Spinal cord (tissue), 10 donors: ENCODE data around the gene EYA2. TPM values are rescaled to one million over a fixed set of nuclear protein-coding genes. Genes with fewer than 3 reads are reported as not detected.

ENCODE experiments used
- DNase-seq, 6 donors: peaks; one replicate each; pipeline versions ENCODE4 v3.0.0 to v3.0.0-alpha.2; 2013 to 2015; ENCODE audit warnings: low spot score in 6 of 6, low read depth in 4 of 6
- H3K27ac ChIP-seq: one replicate; pipeline ENCODE4 v1.5.1; 2013; ENCODE audit warnings: low read depth, low read length, control low read depth
- H3K27me3 ChIP-seq: one replicate; pipeline ENCODE4 v1.6.1; 2013; ENCODE audit warnings: low read length; ENCODE audit not compliant: control insufficient read depth, insufficient read depth
- H3K36me3 ChIP-seq: one replicate; pipeline ENCODE4 v1.6.1; 2013; ENCODE audit warnings: low read length; ENCODE audit not compliant: control insufficient read depth, insufficient read depth
- H3K4me1 ChIP-seq: one replicate; pipeline ENCODE4 v1.6.1; 2013; ENCODE audit warnings: low read length; ENCODE audit not compliant: control insufficient read depth, insufficient read depth
- H3K4me3 ChIP-seq: one replicate; pipeline ENCODE4 v1.5.1; 2013; ENCODE audit warnings: low read depth, low read length, control low read depth
- H3K9me3 ChIP-seq: one replicate; pipeline ENCODE4 v1.6.1; 2013; ENCODE audit warnings: low read length; ENCODE audit not compliant: control insufficient read depth, insufficient read depth
- WGBS: methylation state at CpG from one replicate; pipeline ENCODE4 v1.1.5; 2013; ENCODE audit warnings: missing lambda C conversion rate; ENCODE audit not compliant: insufficient coverage; 5-methylcytosine and 5-hydroxymethylcytosine counted together
- polyA plus RNA-seq, 2 donors: library from polyadenylated mRNA; unstranded; fragments of 120-200 nt; gene quantifications; one replicate each; pipeline ENCODE4 v1.2.1, GENCODE V29; 2013; ENCODE audit not compliant: insufficient read length in 2 of 2
- total RNA-seq, 2 donors: library from RNA; depleted of rRNA in 1 of 2; stranded (reverse); fragments of 120-200 nt in 1 of 2; fragments of >200 nt in 1 of 2; gene quantifications; one replicate each; pipeline versions ENCODE4 v1.2.3 to v1.2.4, GENCODE V29; 2013 to 2014
- donor health status: healthy.

EYA2 gene
- total and polyA plus RNA-seq, 4 donors = 10.7 to 32.7 (median 25.0) TPM

- DNase-seq = no peak
- Histone ChIP-seq H3K9me3 (peaks cover 8% of the 10 kb centered on the region), H3K27ac (no peak overlapping the region), H3K4me3 (no peak overlapping the region), H3K36me3 (peaks cover 8% of the 10 kb centered on the region), H3K27me3 (no peaks in the 10 kb centered on the region), H3K4me1 (no peaks in the 10 kb centered on the region)
- 100% methylated on average over 2 of the region's 3 CpGs for WGBS
Observed at GRCh38 chr20:47075263-47075662, 180.6 kb downstream of the EYA2 start.

GRCh38 chr20:47079047-47079446, 184.4 kb downstream of the EYA2 start:
- DNase-seq = no peak
- H3K36me3 ChIP-seq = peaks cover 1% of the 10 kb centered on the region
- H3K27me3 ChIP-seq = no peaks in the 10 kb centered on the region
- H3K4me1 ChIP-seq = no peaks in the 10 kb centered on the region
- no peak overlapping the region for H3K27ac ChIP-seq
- no peak overlapping the region for H3K4me3 ChIP-seq
- H3K9me3 ChIP-seq = peaks cover 8% of the 10 kb centered on the region

GRCh38 chr20:47080365-47080764, 185.7 kb downstream of the EYA2 start:
- Histone ChIP-seq H3K9me3 (peaks cover 8% of the 10 kb centered on the region), H3K36me3 (no peaks in the 10 kb centered on the region), H3K4me1 (no peaks in the 10 kb centered on the region), H3K4me3 (no peak overlapping the region), H3K27ac (no peak overlapping the region), H3K27me3 (no peaks in the 10 kb centered on the region)
- WGBS = 86% methylated on average over 1 of the region's 1 CpG
- DNase-seq = no peak

GRCh38 chr20:47086316-47086715, 191.7 kb downstream of the EYA2 start:
- Histone ChIP-seq H3K27ac (no peak overlapping the region), H3K9me3 (no peaks in the 10 kb centered on the region), H3K36me3 (peaks cover 2% of the 10 kb centered on the region), H3K27me3 (no peaks in the 10 kb centered on the region), H3K4me1 (no peaks in the 10 kb centered on the region), H3K4me3 (no peak overlapping the region)
- DNase-seq = no peak
- WGBS = no CpG with 5 or more reads among the region's 6 CpGs

GRCh38 chr20:47088335-47088734, 193.7 kb downstream of the EYA2 start:
- H3K4me3 ChIP-seq = no peak overlapping the region
- peaks cover 6% of the 10 kb centered on the region for H3K36me3 ChIP-seq
- DNase-seq = no peak
- WGBS = 91% methylated on average over 4 of the region's 7 CpGs
- peaks cover 1% of the 10 kb centered on the region for H3K4me1 ChIP-seq
- no peaks in the 10 kb centered on the region for H3K27me3 ChIP-seq
- H3K27ac ChIP-seq = no peak overlapping the region
- no peaks in the 10 kb centered on the region for H3K9me3 ChIP-seq

GRCh38 chr20:47089151-47089550, 194.5 kb downstream of the EYA2 start:
- 96% methylated on average over 13 of the region's 15 CpGs for WGBS
- Histone ChIP-seq H3K27me3 (no peaks in the 10 kb centered on the region), H3K27ac (no peak overlapping the region), H3K36me3 (peaks cover 8% of the 10 kb centered on the region), H3K9me3 (no peaks in the 10 kb centered on the region), H3K4me1 (peaks cover 3% of the 10 kb centered on the region), H3K4me3 (no peak overlapping the region)
- DNase-seq = no peak

GRCh38 chr20:47090835-47091234, 196.2 kb downstream of the EYA2 start:
- no peaks in the 10 kb centered on the region for H3K27me3 ChIP-seq
- no peaks in the 10 kb centered on the region for H3K9me3 ChIP-seq
- peaks cover 8% of the 10 kb centered on the region for H3K36me3 ChIP-seq
- H3K4me3 ChIP-seq = no peak overlapping the region
- H3K4me1 ChIP-seq = peaks cover 3% of the 10 kb centered on the region
- H3K27ac ChIP-seq = no peak overlapping the region
- no peak for DNase-seq
- 97% methylated on average over 4 of the region's 5 CpGs for WGBS

- WGBS = 80% methylated on average over 12 of the region's 13 CpGs
- Histone ChIP-seq H3K9me3 (no peaks in the 10 kb centered on the region), H3K27me3 (no peaks in the 10 kb centered on the region), H3K27ac (no peak overlapping the region), H3K4me1 (peaks cover 3% of the 10 kb centered on the region), H3K4me3 (no peak overlapping the region), H3K36me3 (peaks cover 8% of the 10 kb centered on the region)
- DNase-seq = no peak
Observed at GRCh38 chr20:47093320-47093966, 198.8 kb downstream of the EYA2 start.

GRCh38 chr20:47095690-47096089, 201.0 kb downstream of the EYA2 start:
- H3K27me3 ChIP-seq = no peaks in the 10 kb centered on the region
- peaks cover 3% of the 10 kb centered on the region for H3K4me1 ChIP-seq
- no CpG with 5 or more reads among the region's 1 CpG for WGBS
- H3K4me3 ChIP-seq = no peak overlapping the region
- no peak overlapping the region for H3K27ac ChIP-seq
- H3K36me3 ChIP-seq = peaks cover 6% of the 10 kb centered on the region
- no peaks in the 10 kb centered on the region for H3K9me3 ChIP-seq
- no peak for DNase-seq
